T-helper 17 cell (primary cell): ENCODE results near the gene OR9A2. TPM values are rescaled to one million over a fixed set of nuclear protein-coding genes. Genes with fewer than 3 reads are reported as not detected.

Source experiments
- ATAC-seq: fragments of 150-1000 bp; cut with Tn5 transposase; 2 replicates; pipeline ENCODE4 v1.10.0; 2021; ENCODE audit warnings: mild to moderate bottlenecking, moderate library complexity
- DNase-seq, 3 donors: peaks; one replicate each; pipeline versions ENCODE4 v3.0.0 to v3.0.0-alpha.2; 2020 to 2021
- H3K9me3 ChIP-seq: one replicate; pipeline ENCODE4 v1.7.0; 2013; ENCODE audit warnings: low read length, mild to moderate bottlenecking; ENCODE audit not compliant: control insufficient read depth, poor library complexity, severe bottlenecking
- H3K27ac Mint-ChIP-seq: one replicate; pipeline ENCODE4 v1.8.0; 2022; ENCODE audit warnings: mild to moderate bottlenecking, moderate library complexity, mixed read lengths
- H3K27me3 Mint-ChIP-seq: one replicate; pipeline ENCODE4 v1.8.0; 2022; ENCODE audit warnings: mixed read lengths
- H3K36me3 Mint-ChIP-seq: one replicate; pipeline ENCODE4 v1.8.0; 2022; ENCODE audit warnings: low read depth, mixed read lengths
- H3K4me1 Mint-ChIP-seq: one replicate; pipeline ENCODE4 v1.8.0; 2022; ENCODE audit warnings: mild to moderate bottlenecking, mixed read lengths
- H3K4me3 Mint-ChIP-seq: one replicate; pipeline ENCODE4 v1.8.0; 2022; ENCODE audit warnings: mild to moderate bottlenecking, moderate library complexity, mixed read lengths
- total RNA-seq, 4 donors: library from RNA in 2 of 4; stranded (reverse) in 2 of 4; gene quantifications; one replicate each; pipeline ENCODE4 v1.2.3 and lab custom pipeline; 2022 to 2026

Gene OR9A2
- total RNA-seq, 2 donors from 2014 or later = not detected

DNA sequence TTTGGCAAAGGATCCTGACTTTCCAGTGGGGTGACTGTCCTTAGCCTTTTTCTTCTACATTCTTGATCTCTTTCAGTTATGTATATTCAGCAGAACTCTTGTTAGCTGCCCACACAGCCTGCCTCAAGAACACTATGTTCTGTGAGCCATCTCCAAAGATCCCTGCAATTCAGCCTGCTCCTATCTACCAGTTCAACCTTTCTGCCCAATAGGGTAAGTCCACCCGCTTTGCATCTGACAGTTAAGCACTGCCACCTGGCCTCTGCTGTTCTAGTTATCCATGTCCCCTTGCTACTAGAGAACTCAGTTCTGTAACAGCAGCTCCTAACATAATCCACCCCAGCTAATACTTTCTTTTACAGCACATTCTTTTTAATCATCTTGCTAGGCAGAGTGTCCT lies 13.5 kb downstream of the OR9A2 start:
- Mint-ChIP-seq H3K4me1 (peaks cover 2% of the 10 kb centered on the region), H3K4me3 (no peak overlapping the region), H3K27ac (no peak overlapping the region), H3K36me3 (peaks cover 2% of the 10 kb centered on the region), H3K27me3 (peaks cover 49% of the 10 kb centered on the region)
- DNase-seq (no peak), ATAC-seq (no peak)
- H3K9me3 ChIP-seq = no peaks in the 10 kb centered on the region

- Mint-ChIP-seq H3K27me3 (peaks cover 55% of the 10 kb centered on the region), H3K36me3 (peaks cover 4% of the 10 kb centered on the region), H3K27ac (peak overlapping the region; percentile 39), H3K4me3 (no peak overlapping the region), H3K4me1 (peaks cover 4% of the 10 kb centered on the region)
- no peaks in the 10 kb centered on the region for H3K9me3 ChIP-seq
- no peak for ATAC-seq
- no peak for DNase-seq
Measured at GRCh38 chr7:143012409-143012808, 14.5 kb downstream of the OR9A2 start.

DNA sequence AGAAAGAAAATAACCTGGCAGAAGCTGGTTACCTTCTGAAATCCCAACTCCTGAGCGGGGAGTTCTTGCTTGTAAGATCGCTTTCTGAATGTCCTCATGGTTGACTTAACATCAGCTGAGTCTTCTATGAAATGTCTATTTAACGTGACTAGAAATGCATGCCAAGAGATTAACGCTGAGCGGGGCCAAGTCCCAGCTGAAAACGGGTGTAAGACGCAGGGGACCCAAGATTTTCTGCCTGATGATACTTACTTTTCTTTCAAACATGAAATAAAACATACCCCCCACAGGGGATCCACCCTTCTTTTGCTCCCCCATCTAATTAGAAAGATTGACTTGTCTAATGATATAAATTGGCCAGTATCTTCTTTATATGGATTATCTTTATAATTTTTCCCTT lies 14.9 kb downstream of the OR9A2 start:
- no peak for DNase-seq
- H3K27me3 Mint-ChIP-seq = peaks cover 51% of the 10 kb centered on the region
- H3K27ac Mint-ChIP-seq = peak overlapping the region; percentile 39
- H3K4me1 Mint-ChIP-seq = peaks cover 4% of the 10 kb centered on the region
- H3K4me3 Mint-ChIP-seq = no peak overlapping the region
- peaks cover 4% of the 10 kb centered on the region for H3K36me3 Mint-ChIP-seq
- no peak for ATAC-seq
- no peaks in the 10 kb centered on the region for H3K9me3 ChIP-seq

DNA sequence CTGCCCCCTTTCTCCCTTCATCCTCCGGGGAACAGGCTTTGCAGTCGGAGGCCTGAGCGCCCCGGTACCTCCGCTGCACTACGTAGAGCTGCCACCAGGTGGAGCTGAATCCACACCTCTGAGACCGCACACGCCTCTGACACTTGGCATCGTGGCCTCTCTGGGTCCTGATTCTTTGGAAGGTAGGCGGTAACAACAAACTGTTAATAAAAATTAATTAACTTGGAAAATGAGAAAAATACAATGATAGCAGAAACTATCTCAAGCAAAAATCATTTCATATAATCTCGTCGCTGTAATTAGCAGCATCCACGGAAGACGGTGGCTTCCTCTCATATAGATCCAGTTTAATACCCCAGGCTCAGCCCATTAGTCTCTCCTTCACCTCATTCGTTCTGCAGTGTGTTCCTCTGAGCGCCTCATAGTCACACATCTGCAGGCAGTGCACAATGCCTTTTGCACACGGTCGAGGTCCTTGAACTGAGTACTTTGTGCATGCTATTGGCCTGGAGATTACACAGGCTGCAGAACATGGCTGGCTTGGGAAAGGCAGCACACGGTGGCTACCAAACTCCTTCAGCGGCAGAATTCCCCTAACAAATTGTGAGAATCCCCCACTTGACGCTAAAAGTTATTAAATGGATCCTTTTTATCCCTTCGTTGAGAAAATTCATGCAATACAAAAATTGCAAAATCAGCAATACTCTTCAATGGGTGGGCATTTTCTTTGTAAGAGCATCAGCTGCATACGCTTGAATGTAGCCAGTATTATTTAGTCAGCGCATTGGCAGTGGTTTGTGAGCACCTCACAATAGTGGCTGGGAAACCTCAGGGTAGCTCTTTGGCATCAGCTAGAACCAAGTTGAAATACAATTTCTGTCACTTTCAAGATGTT lies 18.7 kb downstream of the OR9A2 start:
- H3K4me1 Mint-ChIP-seq = peaks cover 7% of the 10 kb centered on the region
- no peak overlapping the region for H3K4me3 Mint-ChIP-seq
- ATAC-seq = peak; percentile 95

GRCh38 chr7:143005632-143006260 lies 21.2 kb downstream of the OR9A2 start:
- Mint-ChIP-seq H3K4me1 (peaks cover 10% of the 10 kb centered on the region), H3K36me3 (peaks cover 4% of the 10 kb centered on the region), H3K27me3 (peaks cover 16% of the 10 kb centered on the region), H3K4me3 (no peak overlapping the region), H3K27ac (no peak overlapping the region)
- no peak for ATAC-seq
- H3K9me3 ChIP-seq = no peaks in the 10 kb centered on the region
- no peak for DNase-seq

More for the DNA sequence above, 18.7 kb downstream of the OR9A2 start:
- peak; percentile 60 to 80 (median 64) for DNase-seq
- no peaks in the 10 kb centered on the region for H3K9me3 ChIP-seq
- H3K27ac Mint-ChIP-seq = peak overlapping the region; percentile 59
- H3K36me3 Mint-ChIP-seq = peaks cover 4% of the 10 kb centered on the region
- peaks cover 23% of the 10 kb centered on the region for H3K27me3 Mint-ChIP-seq

DNA sequence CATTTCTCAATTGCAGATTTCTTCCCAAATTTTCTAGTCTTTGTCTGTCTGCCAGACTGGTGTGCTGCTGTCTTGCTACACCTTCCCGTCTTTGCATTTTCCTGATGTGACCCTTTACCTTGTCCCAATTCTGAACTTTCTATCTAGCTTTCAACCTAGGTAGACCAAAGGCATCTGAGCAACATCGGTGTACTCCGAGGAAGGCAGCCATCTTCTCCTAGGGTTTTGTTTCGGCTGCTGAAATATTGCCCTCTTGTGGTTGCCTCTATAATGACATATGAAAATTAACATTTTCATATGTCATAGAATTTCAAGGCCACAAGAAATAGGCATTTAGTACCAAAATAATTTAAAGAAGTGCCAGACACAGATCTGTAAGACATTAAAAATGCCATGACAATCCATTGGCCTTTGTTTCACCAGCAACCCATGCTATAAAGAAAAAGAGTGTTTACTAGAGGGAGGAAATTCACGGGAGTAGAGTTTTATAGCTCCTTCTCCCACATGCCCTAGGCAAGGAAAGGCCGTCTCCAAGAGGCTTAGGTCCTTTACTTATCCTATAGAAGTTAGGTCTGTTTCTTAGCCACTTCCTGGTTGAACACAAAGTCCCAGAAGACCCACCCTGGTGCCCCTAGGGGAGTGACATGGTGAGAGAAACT lies 23.4 kb downstream of the OR9A2 start:
- H3K4me3 Mint-ChIP-seq = peak overlapping the region; percentile 82
- ATAC-seq (peak; percentile 81), DNase-seq (peak in 1 of 3 donors; percentile 17)
- peak overlapping the region; percentile 4 for H3K27ac Mint-ChIP-seq
- H3K9me3 ChIP-seq = no peaks in the 10 kb centered on the region
- peaks cover 10% of the 10 kb centered on the region for H3K4me1 Mint-ChIP-seq
- H3K27me3 Mint-ChIP-seq = peaks cover 12% of the 10 kb centered on the region
- H3K36me3 Mint-ChIP-seq = peaks cover 2% of the 10 kb centered on the region

DNA sequence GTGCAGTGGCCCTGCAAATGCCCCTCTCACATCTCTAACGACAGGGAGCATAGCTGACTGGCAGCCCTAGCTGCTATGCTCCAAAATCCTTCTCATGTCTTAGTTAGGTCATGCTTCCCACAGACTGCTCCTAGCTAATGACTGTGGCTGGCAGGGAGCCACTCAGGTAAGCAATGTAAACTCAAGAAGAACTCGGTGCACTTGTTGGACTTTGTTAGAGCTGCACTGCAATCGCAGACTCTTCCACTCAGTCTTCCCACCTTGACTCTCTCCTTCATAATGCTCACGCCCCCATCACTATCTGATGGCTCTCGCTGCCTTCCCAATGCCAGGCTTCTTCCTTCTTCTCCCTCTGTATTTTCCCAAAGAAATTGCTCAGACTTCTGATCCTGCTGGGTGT lies 24.0 kb downstream of the OR9A2 start:
- ATAC-seq (no peak), DNase-seq (no peak)
- peaks cover 1% of the 10 kb centered on the region for H3K36me3 Mint-ChIP-seq
- H3K9me3 ChIP-seq = no peaks in the 10 kb centered on the region
- H3K27me3 Mint-ChIP-seq = peaks cover 9% of the 10 kb centered on the region
- H3K4me3 Mint-ChIP-seq = peak overlapping the region; percentile 82
- peak overlapping the region; percentile 4 for H3K27ac Mint-ChIP-seq
- H3K4me1 Mint-ChIP-seq = peaks cover 9% of the 10 kb centered on the region

GRCh38 chr7:143002106-143002505 lies 24.8 kb downstream of the OR9A2 start:
- no peaks in the 10 kb centered on the region for H3K9me3 ChIP-seq
- H3K4me3 Mint-ChIP-seq = no peak overlapping the region
- peaks cover 7% of the 10 kb centered on the region for H3K4me1 Mint-ChIP-seq
- no peak overlapping the region for H3K27ac Mint-ChIP-seq
- peaks cover 5% of the 10 kb centered on the region for H3K27me3 Mint-ChIP-seq
- no peaks in the 10 kb centered on the region for H3K36me3 Mint-ChIP-seq
- no peak for DNase-seq
- no peak for ATAC-seq

GRCh38 chr7:143000648-143001047 lies 26.3 kb downstream of the OR9A2 start:
- peaks cover 7% of the 10 kb centered on the region for H3K4me1 Mint-ChIP-seq
- no peak overlapping the region for H3K27ac Mint-ChIP-seq
- DNase-seq (no peak), ATAC-seq (no peak)
- no peaks in the 10 kb centered on the region for H3K9me3 ChIP-seq
- H3K27me3 Mint-ChIP-seq = peaks cover 5% of the 10 kb centered on the region
- H3K4me3 Mint-ChIP-seq = no peak overlapping the region
- no peaks in the 10 kb centered on the region for H3K36me3 Mint-ChIP-seq

DNA sequence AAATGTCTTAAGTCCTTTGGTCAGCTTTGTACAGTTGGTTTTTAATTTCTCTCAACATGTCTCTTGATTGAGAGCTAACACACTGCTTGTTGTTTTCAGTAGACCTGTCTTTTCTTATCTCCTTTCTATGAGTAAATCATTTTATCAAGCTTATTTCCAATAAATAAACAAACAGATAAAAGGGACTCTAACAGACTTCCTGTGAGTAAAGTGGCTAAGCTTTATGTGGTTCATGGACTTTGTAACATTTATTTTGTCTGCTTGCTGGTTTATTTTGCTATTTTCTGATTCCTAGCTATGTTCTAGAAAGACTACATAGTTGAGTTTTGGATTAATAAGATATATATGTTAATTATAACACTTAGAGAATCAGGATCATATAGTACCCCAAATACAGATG lies 27.1 kb downstream of the OR9A2 start:
- H3K27ac Mint-ChIP-seq = no peak overlapping the region
- ATAC-seq (no peak), DNase-seq (no peak)
- H3K4me1 Mint-ChIP-seq = peaks cover 7% of the 10 kb centered on the region
- H3K27me3 Mint-ChIP-seq = peaks cover 1% of the 10 kb centered on the region
- no peaks in the 10 kb centered on the region for H3K9me3 ChIP-seq
- H3K4me3 Mint-ChIP-seq = no peak overlapping the region
- no peaks in the 10 kb centered on the region for H3K36me3 Mint-ChIP-seq

- Mint-ChIP-seq H3K4me3 (peak overlapping the region; percentile 19), H3K4me1 (peaks cover 7% of the 10 kb centered on the region), H3K27ac (no peak overlapping the region), H3K27me3 (no peaks in the 10 kb centered on the region), H3K36me3 (no peaks in the 10 kb centered on the region)
- DNase-seq (no peak), ATAC-seq (no peak)
- no peaks in the 10 kb centered on the region for H3K9me3 ChIP-seq
Measured at GRCh38 chr7:142998966-142999365, 28.0 kb downstream of the OR9A2 start.

GRCh38 chr7:142997456-142997989 lies 29.4 kb downstream of the OR9A2 start:
- Mint-ChIP-seq H3K36me3 (no peaks in the 10 kb centered on the region), H3K4me3 (no peak overlapping the region), H3K27me3 (peaks cover 3% of the 10 kb centered on the region), H3K27ac (no peak overlapping the region), H3K4me1 (peaks cover 2% of the 10 kb centered on the region)
- no peak for ATAC-seq
- DNase-seq = no peak
- H3K9me3 ChIP-seq = no peaks in the 10 kb centered on the region

DNA sequence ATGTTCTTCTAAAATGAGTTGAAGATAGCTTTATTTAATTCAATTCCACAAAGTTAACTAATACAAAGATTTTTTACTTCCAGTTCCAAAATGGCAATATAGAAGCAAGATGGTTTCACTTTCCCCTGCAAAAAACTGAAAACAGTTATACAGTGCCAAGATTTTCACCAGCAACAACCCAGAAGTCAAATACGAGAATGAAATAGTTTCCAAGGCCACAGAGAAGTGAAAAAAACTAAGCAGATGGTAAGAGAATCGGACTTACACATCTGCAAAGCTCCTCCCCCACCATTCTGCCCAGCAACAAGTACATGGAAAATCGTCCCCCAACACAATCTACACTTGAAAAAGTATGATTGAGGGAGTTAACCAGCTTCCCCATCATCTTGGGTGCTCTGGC lies 34.5 kb downstream of the OR9A2 start:
- Mint-ChIP-seq H3K4me3 (no peak overlapping the region), H3K27ac (peak overlapping the region; percentile 46), H3K27me3 (peaks cover 20% of the 10 kb centered on the region), H3K36me3 (peaks cover 1% of the 10 kb centered on the region), H3K4me1 (no peaks in the 10 kb centered on the region)
- ATAC-seq (no peak), DNase-seq (no peak)
- no peaks in the 10 kb centered on the region for H3K9me3 ChIP-seq
